ENCODE measurements around the gene UGT8. TPM values are rescaled to one million over a fixed set of nuclear protein-coding genes. Genes with fewer than 3 reads are reported as not detected.

UGT8 gene
- total RNA-seq, 1 donor from 2014 or later: 1.2 TPM

GRCh38 chr4:114642173-114642780 is 43.7 kb downstream of the UGT8 start:
- no peak overlapping the region for H3K27ac ChIP-seq
- no peak for ATAC-seq

DNA sequence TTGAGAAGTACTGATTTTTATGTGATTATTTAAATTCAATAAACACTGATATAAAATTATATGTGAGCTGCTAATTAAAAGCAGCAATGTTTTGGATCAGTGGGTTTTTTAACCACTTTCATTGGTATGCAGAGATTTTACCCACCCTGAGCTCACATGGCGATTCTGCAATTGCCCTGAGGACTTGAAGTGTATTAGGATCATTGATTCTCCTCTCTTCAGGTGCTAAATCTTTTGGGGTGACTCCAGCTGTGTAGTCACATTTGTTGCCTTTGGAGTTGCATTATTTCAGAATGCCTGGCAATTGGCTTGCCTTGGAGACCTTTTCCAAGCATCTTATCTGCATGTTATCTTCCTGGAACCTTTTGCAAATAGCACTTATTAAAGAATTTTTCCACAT is 51.3 kb downstream of the UGT8 start:
- no peaks in the 10 kb centered on the region for H3K4me1 ChIP-seq
- no peaks in the 10 kb centered on the region for H3K27me3 ChIP-seq (ENCODE audit: low read depth)
- no peak for ATAC-seq
- H3K27ac ChIP-seq: no peak overlapping the region
- DNase-seq: no peak
- no peaks in the 10 kb centered on the region for H3K36me3 ChIP-seq
- no peaks in the 10 kb centered on the region for H3K9me3 ChIP-seq
- TF ChIP-seq CTCF (IDR thresholded peaks at IDR 0.05): no peak
- no peak overlapping the region for H3K4me3 ChIP-seq
- intact Hi-C loops (cut with DNase I): no loop called here

More at GRCh38 chr4:114642173-114642780, 43.7 kb downstream of the UGT8 start:
- no peaks in the 10 kb centered on the region for H3K36me3 ChIP-seq
- no peak for DNase-seq
- no peaks in the 10 kb centered on the region for H3K4me1 ChIP-seq
- no peaks in the 10 kb centered on the region for H3K9me3 ChIP-seq
- intact Hi-C loops (cut with DNase I): no loop called here
- TF ChIP-seq CTCF (IDR thresholded peaks at IDR 0.05): no peak
- no peaks in the 10 kb centered on the region for H3K27me3 ChIP-seq (ENCODE audit: low read depth)
- H3K4me3 ChIP-seq: no peak overlapping the region

DNA sequence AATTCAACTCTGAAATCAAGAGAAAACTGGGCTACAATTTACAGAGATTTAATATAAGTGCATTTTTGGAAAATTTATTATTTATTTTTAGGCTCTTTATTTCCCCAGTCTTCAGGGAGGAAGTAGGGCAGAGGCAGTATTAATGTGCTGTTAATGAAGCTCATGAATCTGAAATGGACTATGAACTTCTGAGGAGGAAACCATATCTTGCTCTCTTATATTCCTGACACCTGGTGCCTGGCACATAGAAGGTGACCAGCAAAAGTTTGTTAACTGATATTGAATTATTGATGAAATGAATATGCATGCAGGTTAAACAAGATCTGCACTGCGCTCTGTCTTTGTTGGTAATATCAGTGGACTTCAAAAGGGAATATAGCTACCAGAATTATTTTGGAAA is 55.1 kb downstream of the UGT8 start:
- no peak for ATAC-seq
- no peaks in the 10 kb centered on the region for H3K9me3 ChIP-seq
- intact Hi-C loops (cut with DNase I): no loop called here
- no peaks in the 10 kb centered on the region for H3K36me3 ChIP-seq
- H3K27ac ChIP-seq: no peak overlapping the region
- no peaks in the 10 kb centered on the region for H3K27me3 ChIP-seq (ENCODE audit: low read depth)
- H3K4me1 ChIP-seq: no peaks in the 10 kb centered on the region
- no peak for TF ChIP-seq CTCF (IDR thresholded peaks at IDR 0.05)
- H3K4me3 ChIP-seq: no peak overlapping the region
- DNase-seq: no peak

GRCh38 chr4:114654592-114654991 is 56.0 kb downstream of the UGT8 start:
- DNase-seq: no peak
- Histone ChIP-seq H3K36me3 (no peaks in the 10 kb centered on the region), H3K4me1 (no peaks in the 10 kb centered on the region), H3K27me3 (ENCODE audit: low read depth) (no peaks in the 10 kb centered on the region), H3K27ac (no peak overlapping the region), H3K9me3 (no peaks in the 10 kb centered on the region), H3K4me3 (no peak overlapping the region)
- ATAC-seq: no peak
- intact Hi-C loops (cut with DNase I): no loop called here
- no peak for TF ChIP-seq CTCF (IDR thresholded peaks at IDR 0.05)

DNA sequence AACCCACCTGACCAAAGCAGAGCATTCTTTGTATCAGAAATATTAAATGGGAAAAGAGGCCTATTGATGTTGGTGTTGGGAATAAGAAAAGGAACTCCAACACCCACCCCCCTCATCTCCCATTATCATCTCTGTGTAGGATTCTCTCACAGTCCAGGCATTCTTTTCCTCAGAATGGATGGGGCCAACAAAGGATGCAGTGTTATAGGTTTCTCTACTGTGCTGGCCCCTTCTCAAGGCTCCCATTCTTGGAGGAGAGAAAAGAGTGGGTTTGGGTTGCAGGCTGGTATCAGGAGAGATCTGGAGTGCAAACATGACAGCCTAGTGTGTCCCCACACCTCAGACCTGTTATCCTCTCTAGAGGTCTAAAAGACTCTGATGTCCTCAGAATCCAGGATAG is 59.6 kb downstream of the UGT8 start:
- Histone ChIP-seq H3K36me3 (no peaks in the 10 kb centered on the region), H3K9me3 (no peaks in the 10 kb centered on the region), H3K27ac (no peak overlapping the region), H3K27me3 (ENCODE audit: low read depth) (no peaks in the 10 kb centered on the region), H3K4me1 (no peaks in the 10 kb centered on the region), H3K4me3 (no peak overlapping the region)
- intact Hi-C loops (cut with DNase I): no loop called here
- ATAC-seq (no peak), DNase-seq (no peak)
- no peak for TF ChIP-seq CTCF (IDR thresholded peaks at IDR 0.05)

All from lower lobe of right lung (tissue), 2 donors.